ENCODE data around the gene TMEM150B. TPM values are rescaled to one million over a fixed set of nuclear protein-coding genes. Genes with fewer than 3 reads are reported as not detected.
"Not testable (repeated sequence)": the region's sequence is repeated elsewhere in the genome, so short reads cannot be mapped to it uniquely, and the experiment has no call there.

Gene TMEM150B
- total and polyA plus RNA-seq, 2 of the 4 experiments (the other 2 are of a cell fraction): not detected

GRCh38 chr19:55328774-55329318 is 3.7 kb upstream of the TMEM150B start:
- H3K9me1 ChIP-seq (ENCODE audit: insufficient read depth, low read length); intact Hi-C loops (cut with micrococcal nuclease); H3K4me3 ChIP-seq (ENCODE audit: insufficient read depth, low read depth, low read length); H3K36me3 ChIP-seq (ENCODE audit: control insufficient read depth, insufficient read depth, low read length); H2BK20ac ChIP-seq (ENCODE audit: low read depth, low read length); H3K27ac ChIP-seq (ENCODE audit: insufficient read depth, low read length); H3K4me2 ChIP-seq (ENCODE audit: low read depth, low read length); H2BK5ac ChIP-seq (ENCODE audit: low read depth, low read length, poor library complexity, severe bottlenecking); H3K4me1 ChIP-seq (ENCODE audit: control insufficient read depth, insufficient read depth, low read length); H3K9ac ChIP-seq (ENCODE audit: low read depth, low read length); H3K4ac ChIP-seq (ENCODE audit: low read depth, low read length); H4K20me1 ChIP-seq (ENCODE audit: insufficient read depth, low read length); H2AK5ac ChIP-seq (ENCODE audit: low read depth, low read length); POLR2A ChIA-PET (ENCODE audit: unreplicated experiment); in situ Hi-C loops (cut with MboI; ENCODE audit: low sequenced_read_pairs); H3K18ac ChIP-seq (ENCODE audit: low read depth, low read length); H2BK120ac ChIP-seq (ENCODE audit: low read depth, low read length); H3K14ac ChIP-seq (replicated peaks; ENCODE audit: low read depth, low read length); H4K5ac ChIP-seq (ENCODE audit: low read depth, low read length); H2BK15ac ChIP-seq (ENCODE audit: low read depth, low read length); H4K91ac ChIP-seq (ENCODE audit: insufficient read depth, low read depth, low read length); H3K56ac ChIP-seq (ENCODE audit: extremely low read depth, insufficient read depth, low read length); dilution Hi-C loops (cut with HindIII; ENCODE audit: low sequenced_read_pairs, unreplicated experiment); H2AK9ac ChIP-seq (replicated peaks; ENCODE audit: low read depth, low read length, poor library complexity); DNase-seq; H4K8ac ChIP-seq (ENCODE audit: low read depth in 2 of 2, low read length in 2 of 2); BruUV-seq (replicated peaks); H3K27me3 ChIP-seq (ENCODE audit: control insufficient read depth, insufficient read depth, low read length); H2AFZ ChIP-seq (replicated peaks; ENCODE audit: low read length, poor library complexity); H3K23ac ChIP-seq (ENCODE audit: low read depth, low read length); ATAC-seq (ENCODE audit: low read depth); H3K9me3 ChIP-seq (ENCODE audit: control insufficient read depth, insufficient read depth, low read length); H3K79me1 ChIP-seq (ENCODE audit: low read depth in 1 of 2, low read length in 2 of 2): not testable (repeated sequence)
- 83% methylated on average over 1 of the region's 4 CpGs; no CpG with 5 or more reads in 1 of the 2 experiments for WGBS, 2 experiments (ENCODE audit: extremely low coverage in 2 of 2, insufficient read length in 1 of 2)
- peak; percentile 91 for TF ChIP-seq RFX5 (IDR thresholded peaks at IDR 0.05; ENCODE audit: low read depth, low read length)
- CTCF ChIA-PET: interaction anchor here (0.7 kb wide), 1 partner anchor 779 kb away, joined by 4 read pairs; no protein-coding TSS in a partner anchor

Data from IMR-90 (cell line).